Large intestine (tissue), 3 donors: ENCODE measurements around the gene TNFRSF8. TPM values are rescaled to one million over a fixed set of nuclear protein-coding genes. Genes with fewer than 3 reads are reported as not detected.

Source experiments
- DNase-seq, 2 donors: peaks; one replicate each; pipeline versions ENCODE4 v3.0.0 to v3.0.0-alpha.2; 2013
- H3K27ac ChIP-seq: one replicate; pipeline ENCODE4 v1.5.1; 2013; ENCODE audit warnings: low read length
- H3K27me3 ChIP-seq: 2 replicates; pipeline ENCODE4 v1.6.1; 2013; ENCODE audit warnings: low read length; ENCODE audit not compliant: control insufficient read depth, insufficient read depth
- H3K36me3 ChIP-seq: 2 replicates; pipeline ENCODE4 v1.6.1; 2013; ENCODE audit warnings: low read length; ENCODE audit not compliant: control insufficient read depth, insufficient read depth
- H3K4me1 ChIP-seq: one replicate; pipeline ENCODE4 v1.6.1; 2013; ENCODE audit warnings: low read length; ENCODE audit not compliant: control insufficient read depth, insufficient read depth
- H3K4me3 ChIP-seq: one replicate; pipeline ENCODE4 v1.5.1; 2013; ENCODE audit warnings: low read length
- H3K9me3 ChIP-seq: one replicate; pipeline ENCODE4 v1.6.1; 2013; ENCODE audit warnings: mild to moderate bottlenecking, low read depth, low read length, moderate library complexity; ENCODE audit not compliant: control insufficient read depth
- WGBS: methylation state at CpG from one replicate; pipeline ENCODE4 v1.1.5; 2013; ENCODE audit warnings: low lambda C conversion rate; ENCODE audit not compliant: insufficient coverage; 5-methylcytosine and 5-hydroxymethylcytosine counted together
- polyA plus RNA-seq: library from polyadenylated mRNA; unstranded; fragments of 120-200 nt; gene quantifications from one replicate; pipeline ENCODE4 v1.2.1, GENCODE V29; 2013

The TNFRSF8 gene
- polyA plus RNA-seq, 1 donor: 0.25 TPM

- H3K27ac ChIP-seq: no peak overlapping the region
- peak; percentile 68 to 82 for DNase-seq
- WGBS: no CpG with 5 or more reads among the region's 9 CpGs
These were observed 11.0 kb upstream of the TNFRSF8 start for GRCh38 chr1:12052008-12052573.

DNA sequence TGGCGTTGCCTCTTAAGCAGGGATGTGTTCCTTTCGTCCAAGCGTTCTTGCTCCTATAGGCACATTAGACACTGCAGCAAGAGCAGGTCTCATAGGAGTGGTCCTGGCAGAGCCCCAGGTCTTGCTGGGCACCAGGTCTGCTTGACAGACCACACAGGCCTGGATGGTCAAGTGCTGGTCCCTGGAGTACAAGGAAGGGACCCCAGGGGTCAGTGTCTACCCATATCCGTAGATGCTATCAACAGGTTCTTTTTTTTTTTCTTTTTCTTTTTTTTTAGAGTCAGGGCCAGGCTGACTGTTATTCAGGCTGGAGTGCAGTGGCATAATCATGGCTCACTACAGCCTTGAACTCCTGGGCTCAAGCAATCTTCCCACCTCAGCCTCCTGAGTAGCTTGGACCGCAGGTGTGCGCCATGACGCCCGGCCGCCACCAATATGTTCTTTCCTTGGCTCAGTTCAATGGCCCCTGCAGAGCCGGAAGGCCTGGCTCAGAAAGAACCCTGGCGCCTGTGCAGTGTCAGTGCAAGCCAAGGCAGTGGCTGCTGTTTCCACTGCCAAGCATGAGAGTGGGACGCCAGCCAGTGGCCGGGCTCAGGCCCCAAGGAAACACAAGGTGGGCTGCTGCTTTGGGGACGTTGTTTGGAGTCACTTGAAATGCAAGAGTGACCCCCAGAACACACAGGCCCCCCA lies 10.0 kb upstream of the TNFRSF8 start:
- H3K9me3 ChIP-seq: no peaks in the 10 kb centered on the region

More at GRCh38 chr1:12052008-12052573, 11.0 kb upstream of the TNFRSF8 start:
- Histone ChIP-seq H3K36me3 (no peaks in the 10 kb centered on the region), H3K9me3 (no peaks in the 10 kb centered on the region), H3K27me3 (peaks cover 12% of the 10 kb centered on the region), H3K4me1 (peaks cover 15% of the 10 kb centered on the region), H3K4me3 (no peak overlapping the region)

DNA sequence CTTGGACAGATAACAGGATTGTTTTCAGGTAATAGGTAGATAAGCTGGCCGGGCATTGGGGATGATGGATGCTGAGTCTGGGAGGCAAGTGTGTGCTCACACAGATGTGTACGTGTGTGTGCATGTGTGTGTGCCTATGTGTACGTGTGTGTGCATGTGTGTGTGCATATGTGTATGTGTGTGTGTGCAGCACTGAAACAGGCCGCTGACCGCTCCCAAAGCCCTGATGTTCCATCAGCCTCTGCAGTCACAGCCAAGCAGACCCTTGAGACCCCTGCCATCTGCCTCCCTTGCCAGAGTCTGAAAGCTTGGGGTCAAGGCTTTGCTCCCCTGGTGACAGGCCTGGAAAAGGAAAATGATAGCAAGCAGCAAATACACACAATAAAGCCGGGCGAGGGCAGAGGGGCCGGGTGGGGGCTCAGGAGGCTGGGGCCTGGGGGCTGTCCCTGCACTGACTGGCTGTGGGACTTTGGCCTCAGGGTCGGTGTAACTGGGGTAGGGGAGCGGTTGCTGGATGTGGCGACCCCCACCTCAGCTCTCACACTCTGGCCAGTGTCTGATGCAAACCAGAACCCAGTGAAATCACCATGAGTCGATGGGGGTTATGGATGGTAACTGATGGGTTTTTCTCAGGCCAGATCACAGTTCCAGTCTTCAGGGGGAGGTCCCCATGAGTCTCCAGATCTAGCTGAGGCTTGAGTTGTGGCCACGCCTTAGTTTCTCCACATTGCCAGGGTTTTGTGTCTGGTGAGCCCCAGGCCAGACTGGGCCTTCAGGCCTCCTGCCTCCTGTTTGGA lies 9.2 kb upstream of the TNFRSF8 start:
- peaks cover 15% of the 10 kb centered on the region for H3K4me1 ChIP-seq
- H3K27me3 ChIP-seq: peaks cover 5% of the 10 kb centered on the region
- no peaks in the 10 kb centered on the region for H3K9me3 ChIP-seq
- no peak overlapping the region for H3K4me3 ChIP-seq
- H3K36me3 ChIP-seq: no peaks in the 10 kb centered on the region
- no CpG with 5 or more reads among the region's 13 CpGs for WGBS
- H3K27ac ChIP-seq: no peak overlapping the region
- DNase-seq: no peak

More for the DNA sequence above, 10.0 kb upstream of the TNFRSF8 start:
- Histone ChIP-seq H3K4me3 (no peak overlapping the region), H3K4me1 (peaks cover 15% of the 10 kb centered on the region), H3K27me3 (peaks cover 7% of the 10 kb centered on the region), H3K36me3 (no peaks in the 10 kb centered on the region), H3K27ac (no peak overlapping the region)
- no peak for DNase-seq
- no CpG with 5 or more reads among the region's 14 CpGs for WGBS

- Histone ChIP-seq H3K36me3 (no peaks in the 10 kb centered on the region), H3K9me3 (no peaks in the 10 kb centered on the region), H3K4me3 (no peak overlapping the region), H3K4me1 (peaks cover 15% of the 10 kb centered on the region), H3K27ac (no peak overlapping the region), H3K27me3 (peaks cover 10% of the 10 kb centered on the region)
- WGBS: no CpG with 5 or more reads among the region's 6 CpGs
- no peak for DNase-seq
These were observed 7.8 kb upstream of the TNFRSF8 start for GRCh38 chr1:12055259-12055658.

- Histone ChIP-seq H3K4me3 (no peak overlapping the region), H3K4me1 (peaks cover 15% of the 10 kb centered on the region), H3K36me3 (no peaks in the 10 kb centered on the region), H3K27me3 (peaks cover 14% of the 10 kb centered on the region), H3K27ac (no peak overlapping the region), H3K9me3 (no peaks in the 10 kb centered on the region)
- no peak for DNase-seq
- WGBS: no CpG with 5 or more reads among the region's 16 CpGs
These were observed 6.7 kb upstream of the TNFRSF8 start for GRCh38 chr1:12056331-12056841.

- H3K9me3 ChIP-seq: no peaks in the 10 kb centered on the region
- no peak overlapping the region for H3K27ac ChIP-seq
- H3K27me3 ChIP-seq: peaks cover 21% of the 10 kb centered on the region
- H3K36me3 ChIP-seq: no peaks in the 10 kb centered on the region
- no peak for DNase-seq
- H3K4me3 ChIP-seq: no peak overlapping the region
- H3K4me1 ChIP-seq: peaks cover 11% of the 10 kb centered on the region
These were observed 5.7 kb upstream of the TNFRSF8 start for GRCh38 chr1:12057382-12057781.

DNA sequence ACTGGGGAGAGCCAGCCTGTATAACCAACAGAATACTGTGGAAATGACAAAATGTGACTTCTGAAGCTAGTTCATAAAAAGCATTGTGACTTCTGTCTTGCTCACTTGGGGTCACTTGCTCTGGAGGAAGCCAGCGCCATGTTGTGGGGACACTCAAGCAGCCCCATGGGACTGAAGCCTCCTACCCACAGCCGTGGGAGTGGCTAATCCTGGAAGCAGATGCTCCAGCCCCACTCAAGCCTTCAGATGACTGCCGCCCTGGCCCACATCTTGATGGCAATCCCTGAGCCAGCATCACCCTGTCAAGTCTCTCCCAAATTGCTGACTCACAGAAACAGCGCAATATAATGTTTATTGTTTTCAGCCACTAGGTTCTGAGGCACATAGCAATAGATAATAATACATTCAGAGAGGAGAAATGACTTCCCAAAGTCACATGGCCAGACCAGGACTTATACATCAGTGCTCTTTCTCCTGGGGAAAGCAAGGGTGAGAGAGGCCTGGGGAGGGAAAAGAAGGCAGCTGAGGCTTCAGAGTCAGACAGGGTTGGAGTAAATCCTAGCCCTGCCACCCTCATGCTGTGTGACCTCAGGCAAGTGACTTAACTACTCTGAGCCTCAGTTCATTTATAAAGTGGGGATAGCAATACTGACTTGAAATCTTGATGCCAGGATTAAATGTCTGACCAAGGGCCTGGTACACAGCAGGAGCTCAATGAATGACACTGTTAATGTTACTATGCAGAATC lies 5.0 kb upstream of the TNFRSF8 start:
- no CpG with 5 or more reads among the region's 4 CpGs for WGBS
- Histone ChIP-seq H3K27me3 (peaks cover 27% of the 10 kb centered on the region), H3K36me3 (no peaks in the 10 kb centered on the region), H3K4me3 (no peak overlapping the region), H3K9me3 (peaks cover 2% of the 10 kb centered on the region), H3K27ac (no peak overlapping the region), H3K4me1 (peaks cover 4% of the 10 kb centered on the region)
- no peak for DNase-seq

- Histone ChIP-seq H3K4me1 (no peaks in the 10 kb centered on the region), H3K36me3 (no peaks in the 10 kb centered on the region), H3K4me3 (no peak overlapping the region), H3K9me3 (peaks cover 2% of the 10 kb centered on the region), H3K27ac (no peak overlapping the region), H3K27me3 (peaks cover 38% of the 10 kb centered on the region)
- DNase-seq: no peak
- WGBS: no CpG with 5 or more reads among the region's 3 CpGs
These were observed 3.9 kb upstream of the TNFRSF8 start for GRCh38 chr1:12059226-12059625.

DNA sequence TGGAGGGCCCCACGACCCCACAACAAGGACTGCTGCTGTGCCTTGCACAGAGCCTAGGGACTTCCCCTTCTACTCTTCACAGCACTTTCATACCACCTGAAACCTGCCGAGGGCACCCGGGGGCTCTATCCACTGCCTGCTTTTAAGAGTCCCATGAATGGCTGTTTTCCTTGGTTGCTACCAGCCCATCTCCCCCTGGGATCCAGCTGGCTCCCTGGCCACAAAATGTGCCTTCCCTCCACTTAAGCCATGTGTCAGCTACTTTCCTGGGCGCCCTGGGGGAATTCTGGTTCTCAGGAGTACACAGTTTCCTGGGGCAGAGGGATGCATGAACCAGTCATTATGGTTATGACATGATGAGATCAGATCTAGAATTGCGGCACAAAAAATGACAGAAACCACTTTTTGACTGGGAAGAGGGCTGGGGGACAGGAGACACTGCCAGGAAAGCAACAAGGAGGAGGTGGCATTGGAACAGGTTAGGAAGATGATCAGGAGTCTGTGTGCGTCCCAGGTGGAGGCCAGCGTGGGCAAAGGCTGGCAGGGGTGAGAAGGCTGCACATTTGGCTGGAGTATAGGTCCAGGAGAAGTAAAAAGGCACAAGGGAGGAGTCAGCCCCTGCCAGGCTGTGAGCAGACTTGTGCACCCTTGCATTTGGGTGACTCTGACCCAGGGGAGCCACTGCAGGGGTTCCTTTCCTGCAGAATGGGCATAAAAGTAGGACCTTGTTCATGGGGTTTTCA lies 3.2 kb upstream of the TNFRSF8 start:
- peaks cover 2% of the 10 kb centered on the region for H3K9me3 ChIP-seq
- no peak overlapping the region for H3K27ac ChIP-seq
- DNase-seq: no peak
- H3K4me1 ChIP-seq: no peaks in the 10 kb centered on the region
- no peak overlapping the region for H3K4me3 ChIP-seq
- H3K36me3 ChIP-seq: no peaks in the 10 kb centered on the region
- peaks cover 44% of the 10 kb centered on the region for H3K27me3 ChIP-seq
- WGBS: no CpG with 5 or more reads among the region's 7 CpGs
